D721Med (cell line): ENCODE results near the gene CREG1.

Experiments used
- DNase-seq: peaks from one replicate; pipeline ENCODE4 v3.0.0; 2011; ENCODE audit warnings: low spot score; ENCODE audit not compliant: insufficient read length
- FAIRE-seq: peaks from 2 replicates; lab custom pipeline; 2011; peaks lifted over from hg19 to GRCh38; lab: Jason Lieb, UNC
- CTCF ChIP-seq: IDR thresholded peaks from 2 replicates; pipeline ENCODE4 v1.5.1; 2012; ENCODE audit warnings: mild to moderate bottlenecking, control low read depth; ENCODE audit not compliant: insufficient read depth; ENCODE audit errors: missing control alignments

The CREG1 gene

GRCh38 chr1:167514288-167514687 lies 39.3 kb downstream of the CREG1 start:
- TF ChIP-seq CTCF: no peak
- FAIRE-seq (no peak), DNase-seq (no peak)

GRCh38 chr1:167512046-167512654 lies 41.4 kb downstream of the CREG1 start:
- FAIRE-seq (no peak), DNase-seq (no peak)
- TF ChIP-seq CTCF: no peak

- TF ChIP-seq CTCF: no peak
- no peak for FAIRE-seq
Observed at GRCh38 chr1:167511374-167511986, 42.1 kb downstream of the CREG1 start.

GRCh38 chr1:167510881-167511280 lies 42.7 kb downstream of the CREG1 start:
- no peak for DNase-seq
- no peak for FAIRE-seq
- TF ChIP-seq CTCF: no peak

More at GRCh38 chr1:167511374-167511986, 42.1 kb downstream of the CREG1 start:
- DNase-seq: no peak

- no peak for TF ChIP-seq CTCF
- FAIRE-seq (no peak), DNase-seq (no peak)
Observed at GRCh38 chr1:167510244-167510643, 43.3 kb downstream of the CREG1 start.

- no peak for TF ChIP-seq CTCF
- no peak for DNase-seq
- no peak for FAIRE-seq
Observed at GRCh38 chr1:167509587-167509986, 44.0 kb downstream of the CREG1 start.

GRCh38 chr1:167507719-167508118 lies 45.8 kb downstream of the CREG1 start:
- no peak for TF ChIP-seq CTCF
- FAIRE-seq: no peak

More at GRCh38 chr1:167507719-167508118, 45.8 kb downstream of the CREG1 start:
- DNase-seq: no peak
